Measurements from ENCODE around the gene TMPRSS4.

- TF ChIP-seq EZH2 (IDR thresholded peaks at IDR 0.05; ENCODE audit: borderline replicate concordance, low read depth, low read length, poor library complexity, severe bottlenecking) (no peak), CTCF (conservative IDR thresholded peaks at IDR 0.05; ENCODE audit: low read depth, low read length) (no peak)
These were observed 23.9 kb downstream of the TMPRSS4 start for GRCh38 chr11:118100691-118101232.
